Fibroblast of lung (primary cell): Measurements from ENCODE around the gene GUCA1C. TPM values are rescaled to one million over a fixed set of nuclear protein-coding genes. Genes with fewer than 3 reads are reported as not detected.
A peak's percentile ranks its signal among the peaks of the same experiment; 100 is the strongest.

Experiments used
- DNase-seq, 2 donors: peaks; one replicate each; pipeline versions ENCODE4 v3.0.0 to v3.0.0-alpha.2; 2010; ENCODE audit warnings: low read depth in 2 of 2
- H2AFZ ChIP-seq: 2 replicates; pipeline ENCODE4 v1.5.1; 2012; ENCODE audit warnings: low read length, control low read depth, inconsistent platforms
- H3K27ac ChIP-seq: 2 replicates; pipeline ENCODE4 v1.5.1; 2011; ENCODE audit warnings: low read length, control low read depth; ENCODE audit not compliant: insufficient read depth
- H3K27me3 ChIP-seq: 2 replicates; pipeline ENCODE4 v1.5.1; 2011; ENCODE audit warnings: mild to moderate bottlenecking, low read length; ENCODE audit not compliant: control insufficient read depth, insufficient read depth
- H3K36me3 ChIP-seq: 2 replicates; pipeline ENCODE4 v1.5.1; 2011; ENCODE audit warnings: low read length; ENCODE audit not compliant: control insufficient read depth, insufficient read depth
- H3K4me1 ChIP-seq: 2 replicates; pipeline ENCODE4 v1.5.1; 2011; ENCODE audit warnings: low read length; ENCODE audit not compliant: control insufficient read depth, insufficient read depth; ENCODE audit errors: extremely low read depth
- H3K4me2 ChIP-seq: 2 replicates; pipeline ENCODE4 v1.5.1; 2011; ENCODE audit warnings: low read length, control low read depth; ENCODE audit not compliant: insufficient read depth; ENCODE audit errors: extremely low read depth
- H3K4me3 ChIP-seq, 4 experiments: fragments of 200-600 bp in 1 of 4; sonication (generic) in 1 of 4; replicated peaks in 1 of 4; 2 replicates each; pipeline ENCODE4 v1.5.1; 2011 to 2016; ENCODE audit warnings: low read length in 4 of 4, low read depth in 3 of 4, mild to moderate bottlenecking in 3 of 4, control low read depth in 2 of 4, inconsistent platforms in 1 of 4, mixed read lengths in 1 of 4; ENCODE audit not compliant: insufficient read depth in 1 of 4; ENCODE audit errors: control extremely low read depth in 1 of 4
- H3K79me2 ChIP-seq: 2 replicates; pipeline ENCODE4 v1.5.1; 2012; ENCODE audit warnings: mild to moderate bottlenecking, low read length, inconsistent platforms; ENCODE audit not compliant: control insufficient read depth, insufficient read depth
- H3K9ac ChIP-seq: 2 replicates; pipeline ENCODE4 v1.5.1; 2011; ENCODE audit warnings: mild to moderate bottlenecking, low read length, control low read depth; ENCODE audit not compliant: insufficient read depth
- H3K9me3 ChIP-seq: 2 replicates; pipeline ENCODE4 v1.5.1; 2012; ENCODE audit warnings: low read depth, low read length; ENCODE audit not compliant: control insufficient read depth, insufficient read depth
- H4K20me1 ChIP-seq: 2 replicates; pipeline ENCODE4 v1.5.1; 2011; ENCODE audit warnings: low read length; ENCODE audit not compliant: control insufficient read depth, insufficient read depth; ENCODE audit errors: extremely low read depth
- CTCF ChIP-seq, 2 donors: IDR thresholded peaks in 1 of 2; conservative IDR thresholded peaks in 1 of 2; 1 replicate in 1 of 2; 2 replicates in 1 of 2; pipeline ENCODE4 v1.5.1; 2011 to 2012; ENCODE audit warnings: low read length in 2 of 2, control low read depth in 1 of 2, inconsistent platforms in 1 of 2, low read depth in 1 of 2, mild to moderate bottlenecking in 1 of 2
- EZH2 ChIP-seq: IDR thresholded peaks from 2 replicates; pipeline ENCODE4 v1.5.1; 2012; ENCODE audit warnings: low read length, control low read depth, mild to moderate bottlenecking; ENCODE audit errors: missing control alignments
- polyA plus RNA-seq, 2 donors: library from polyadenylated mRNA; depleted of rRNA in 1 of 2; stranded (reverse) in 1 of 2; unstranded in 1 of 2; fragments of >200 nt; gene quantifications; 2 replicates each; pipeline ENCODE4 v1.2.1, GENCODE V29; 2011 to 2012; ENCODE audit warnings: missing spikeins in 1 of 2
- total RNA-seq: library from RNA; depleted of rRNA; stranded (reverse); fragments of >200 nt; gene quantifications from 2 replicates; pipeline ENCODE4 v1.2.1, GENCODE V29; 2014

The GUCA1C gene
- total and polyA plus RNA-seq, 2 donors (not counting 1 experiment from before 2014, with no cell fraction given) = not detected

- no peak overlapping the region for H3K9ac ChIP-seq
- H3K4me2 ChIP-seq = no peak overlapping the region
- no peak overlapping the region for H3K27ac ChIP-seq
- H3K79me2 ChIP-seq = no peaks in the 10 kb centered on the region
- no peaks in the 10 kb centered on the region for H4K20me1 ChIP-seq
- no peak overlapping the region for H3K4me3 ChIP-seq
- no peaks in the 10 kb centered on the region for H3K9me3 ChIP-seq
- H3K36me3 ChIP-seq = no peaks in the 10 kb centered on the region
- TF ChIP-seq CTCF (conservative IDR thresholded peaks at IDR 0.05 in 1 of 2, IDR thresholded peaks at IDR 0.05 in 1 of 2; ENCODE audit: low read depth in 1 of 2, low read length in 2 of 2) (no peak), EZH2 (no peak)
- peak in 1 of 2 donors; percentile 84 for DNase-seq
- H2AFZ ChIP-seq = no peak overlapping the region
- no peaks in the 10 kb centered on the region for H3K27me3 ChIP-seq
- H3K4me1 ChIP-seq = no peaks in the 10 kb centered on the region
Measured at GRCh38 chr3:108907194-108907593, 46.5 kb downstream of the GUCA1C start.

- no peak overlapping the region for H3K4me3 ChIP-seq
- no peak overlapping the region for H2AFZ ChIP-seq
- H3K27ac ChIP-seq = no peak overlapping the region
- H3K36me3 ChIP-seq = no peaks in the 10 kb centered on the region
- no peaks in the 10 kb centered on the region for H3K79me2 ChIP-seq
- TF ChIP-seq CTCF (conservative IDR thresholded peaks at IDR 0.05 in 1 of 2, IDR thresholded peaks at IDR 0.05 in 1 of 2; ENCODE audit: low read depth in 1 of 2, low read length in 2 of 2) (no peak), EZH2 (no peak)
- no peak overlapping the region for H3K9ac ChIP-seq
- H4K20me1 ChIP-seq = no peaks in the 10 kb centered on the region
- no peaks in the 10 kb centered on the region for H3K27me3 ChIP-seq
- no peaks in the 10 kb centered on the region for H3K4me1 ChIP-seq
- no peak for DNase-seq
- H3K9me3 ChIP-seq = no peaks in the 10 kb centered on the region
- H3K4me2 ChIP-seq = no peak overlapping the region
Measured at GRCh38 chr3:108899530-108899929, 54.1 kb downstream of the GUCA1C start.

- Histone ChIP-seq H4K20me1 (no peaks in the 10 kb centered on the region), H2AFZ (no peak overlapping the region), H3K4me1 (no peaks in the 10 kb centered on the region), H3K4me2 (no peak overlapping the region), H3K27ac (no peak overlapping the region), H3K9me3 (no peaks in the 10 kb centered on the region), H3K4me3 (no peak overlapping the region), H3K27me3 (no peaks in the 10 kb centered on the region), H3K36me3 (no peaks in the 10 kb centered on the region), H3K9ac (no peak overlapping the region), H3K79me2 (no peaks in the 10 kb centered on the region)
- no peak for DNase-seq
- TF ChIP-seq CTCF (conservative IDR thresholded peaks at IDR 0.05 in 1 of 2, IDR thresholded peaks at IDR 0.05 in 1 of 2; ENCODE audit: low read depth in 1 of 2, low read length in 2 of 2) = no peak
- no peak for TF ChIP-seq EZH2
Measured at GRCh38 chr3:108897883-108898282, 55.8 kb downstream of the GUCA1C start.
